Spinal cord (tissue), 10 donors: ENCODE measurements around the gene GGA1. TPM values are rescaled to one million over a fixed set of nuclear protein-coding genes. Genes with fewer than 3 reads are reported as not detected.
"Not testable (repeated sequence)": the region's sequence is repeated elsewhere in the genome, so short reads cannot be mapped to it uniquely, and the experiment has no call there.

ENCODE experiments used
- DNase-seq, 6 donors: peaks; one replicate each; pipeline versions ENCODE4 v3.0.0 to v3.0.0-alpha.2; 2013 to 2015; ENCODE audit warnings: low spot score in 6 of 6, low read depth in 4 of 6
- H3K27ac ChIP-seq: one replicate; pipeline ENCODE4 v1.5.1; 2013; ENCODE audit warnings: low read depth, low read length, control low read depth
- H3K27me3 ChIP-seq: one replicate; pipeline ENCODE4 v1.6.1; 2013; ENCODE audit warnings: low read length; ENCODE audit not compliant: control insufficient read depth, insufficient read depth
- H3K36me3 ChIP-seq: one replicate; pipeline ENCODE4 v1.6.1; 2013; ENCODE audit warnings: low read length; ENCODE audit not compliant: control insufficient read depth, insufficient read depth
- H3K4me1 ChIP-seq: one replicate; pipeline ENCODE4 v1.6.1; 2013; ENCODE audit warnings: low read length; ENCODE audit not compliant: control insufficient read depth, insufficient read depth
- H3K4me3 ChIP-seq: one replicate; pipeline ENCODE4 v1.5.1; 2013; ENCODE audit warnings: low read depth, low read length, control low read depth
- H3K9me3 ChIP-seq: one replicate; pipeline ENCODE4 v1.6.1; 2013; ENCODE audit warnings: low read length; ENCODE audit not compliant: control insufficient read depth, insufficient read depth
- WGBS: methylation state at CpG from one replicate; pipeline ENCODE4 v1.1.5; 2013; ENCODE audit warnings: missing lambda C conversion rate; ENCODE audit not compliant: insufficient coverage; 5-methylcytosine and 5-hydroxymethylcytosine counted together
- polyA plus RNA-seq, 2 donors: library from polyadenylated mRNA; unstranded; fragments of 120-200 nt; gene quantifications; one replicate each; pipeline ENCODE4 v1.2.1, GENCODE V29; 2013; ENCODE audit not compliant: insufficient read length in 2 of 2
- total RNA-seq, 2 donors: library from RNA; depleted of rRNA in 1 of 2; stranded (reverse); fragments of 120-200 nt in 1 of 2; fragments of >200 nt in 1 of 2; gene quantifications; one replicate each; pipeline versions ENCODE4 v1.2.3 to v1.2.4, GENCODE V29; 2013 to 2014
- donor health status: healthy.

Gene GGA1
- total and polyA plus RNA-seq, 4 donors, result 27.2 to 80.3 (median 53.3) TPM

DNA sequence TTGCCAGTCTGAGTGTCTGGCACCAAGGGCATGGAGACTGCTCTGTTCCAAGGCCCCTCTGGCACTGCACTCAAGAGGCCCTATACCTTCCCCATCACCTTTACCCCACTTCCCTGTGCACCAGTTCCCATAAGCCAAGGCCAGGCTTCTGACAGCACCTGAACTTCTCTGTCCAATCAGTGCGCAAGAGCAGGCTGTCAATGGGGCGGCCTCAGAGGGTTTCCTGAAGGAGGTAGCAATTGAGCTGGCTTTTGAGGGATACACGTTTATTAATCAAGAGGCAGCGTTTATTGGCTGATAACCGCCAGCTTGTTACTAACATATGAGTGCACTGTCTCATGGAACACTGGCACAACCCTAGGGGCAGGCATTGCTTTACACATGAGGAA, 32.9 kb downstream of the GGA1 start:
- Histone ChIP-seq H3K4me1 (peaks cover 33% of the 10 kb centered on the region), H3K36me3 (peaks cover 11% of the 10 kb centered on the region), H3K4me3 (no peak overlapping the region), H3K27ac (no peak overlapping the region), H3K27me3 (peaks cover 10% of the 10 kb centered on the region), H3K9me3 (no peaks in the 10 kb centered on the region)
- DNase-seq, result no peak
- WGBS, result 95% methylated on average over 5 of the region's 5 CpGs

DNA sequence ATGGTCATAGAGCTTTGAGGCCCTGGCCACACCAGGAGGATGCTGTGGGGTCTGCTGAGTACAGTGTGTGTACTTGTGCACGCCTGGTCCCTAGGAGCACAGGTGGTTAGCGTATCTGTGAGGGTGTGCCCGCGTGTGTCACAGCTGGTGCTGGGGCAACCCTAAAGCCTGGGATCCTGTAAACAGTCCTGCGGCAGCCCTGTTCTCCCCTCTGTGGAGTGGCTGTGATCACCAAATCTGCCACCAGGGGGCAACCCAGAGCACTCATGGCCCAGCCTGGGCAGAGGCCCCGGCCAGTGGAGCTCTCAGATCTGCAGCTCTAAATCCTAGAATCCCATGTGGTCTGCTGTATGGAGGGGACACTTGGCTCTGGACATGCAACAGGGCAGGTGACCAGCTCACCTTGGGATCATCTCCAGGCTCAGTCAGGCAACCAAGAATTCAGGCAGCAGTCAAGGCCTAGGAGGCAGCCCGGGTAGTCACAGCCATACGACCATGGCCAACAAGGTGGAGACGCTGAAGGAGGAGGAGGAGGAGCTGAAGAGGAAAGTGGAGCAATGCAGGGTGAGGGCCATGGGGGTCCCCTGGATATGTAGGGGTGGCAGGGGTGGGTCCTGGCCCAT, 34.7 kb downstream of the GGA1 start:
- DNase-seq, result peak in 4 of 6 donors; percentile 56 to 90 (median 75)
- peaks cover 10% of the 10 kb centered on the region for H3K27me3 ChIP-seq
- H3K4me1 ChIP-seq, result peaks cover 28% of the 10 kb centered on the region
- no peak overlapping the region for H3K4me3 ChIP-seq
- H3K27ac ChIP-seq, result no peak overlapping the region
- 43% methylated on average over 9 of the region's 9 CpGs for WGBS
- peaks cover 11% of the 10 kb centered on the region for H3K36me3 ChIP-seq
- H3K9me3 ChIP-seq, result no peaks in the 10 kb centered on the region

DNA sequence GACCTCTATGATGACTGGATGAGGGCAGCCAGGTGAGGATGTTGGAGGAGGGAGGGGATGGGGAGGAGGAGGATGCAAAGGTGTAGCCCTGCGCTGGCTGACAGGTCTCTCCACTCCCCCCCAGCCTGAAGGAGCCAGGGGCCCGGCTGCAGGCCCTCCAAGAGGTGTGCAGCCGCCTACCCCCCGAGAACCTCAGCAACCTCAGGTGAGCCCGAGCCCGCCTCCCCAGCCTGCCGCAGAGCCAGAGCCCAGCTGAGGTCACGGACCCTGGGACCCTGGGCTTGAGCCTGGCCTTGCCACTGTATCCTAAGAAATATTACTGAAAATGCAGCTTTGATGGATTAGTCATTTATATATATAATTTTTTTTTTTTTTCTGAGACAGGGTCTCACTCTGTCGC, 38.7 kb downstream of the GGA1 start:
- Histone ChIP-seq H3K36me3 (peaks cover 13% of the 10 kb centered on the region), H3K4me1 (peaks cover 7% of the 10 kb centered on the region), H3K4me3 (no peak overlapping the region), H3K27me3 (no peaks in the 10 kb centered on the region), H3K9me3 (no peaks in the 10 kb centered on the region), H3K27ac (no peak overlapping the region)
- DNase-seq, result no peak
- WGBS, result 94% methylated on average over 8 of the region's 9 CpGs

DNA sequence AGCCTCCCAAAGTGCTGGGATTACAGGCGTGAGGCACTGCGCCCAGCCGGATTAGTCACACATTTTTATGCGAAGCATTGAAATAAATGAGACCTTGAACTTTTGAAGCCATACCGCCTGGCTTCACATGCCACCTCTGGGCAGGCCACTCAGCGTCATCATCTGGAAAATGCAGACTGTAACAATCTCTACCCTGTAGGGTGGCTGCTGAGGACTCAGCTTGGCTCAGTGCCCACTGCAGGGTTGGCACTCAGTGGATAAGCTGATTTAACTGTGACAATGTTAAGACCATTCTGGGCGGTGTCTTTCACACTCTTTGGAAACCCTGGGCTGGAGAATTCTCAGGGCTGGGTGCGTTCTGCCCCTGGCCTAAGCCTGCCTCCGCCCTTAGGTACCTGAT, 39.3 kb downstream of the GGA1 start:
- Histone ChIP-seq H3K36me3 (peaks cover 11% of the 10 kb centered on the region), H3K9me3 (no peaks in the 10 kb centered on the region), H3K27ac (no peak overlapping the region), H3K4me3 (no peak overlapping the region), H3K27me3 (no peaks in the 10 kb centered on the region), H3K4me1 (peaks cover 7% of the 10 kb centered on the region)
- peak in 3 of 6 donors; percentile 20 to 56 (median 55) for DNase-seq
- 60% methylated on average over 9 of the region's 9 CpGs for WGBS

DNA sequence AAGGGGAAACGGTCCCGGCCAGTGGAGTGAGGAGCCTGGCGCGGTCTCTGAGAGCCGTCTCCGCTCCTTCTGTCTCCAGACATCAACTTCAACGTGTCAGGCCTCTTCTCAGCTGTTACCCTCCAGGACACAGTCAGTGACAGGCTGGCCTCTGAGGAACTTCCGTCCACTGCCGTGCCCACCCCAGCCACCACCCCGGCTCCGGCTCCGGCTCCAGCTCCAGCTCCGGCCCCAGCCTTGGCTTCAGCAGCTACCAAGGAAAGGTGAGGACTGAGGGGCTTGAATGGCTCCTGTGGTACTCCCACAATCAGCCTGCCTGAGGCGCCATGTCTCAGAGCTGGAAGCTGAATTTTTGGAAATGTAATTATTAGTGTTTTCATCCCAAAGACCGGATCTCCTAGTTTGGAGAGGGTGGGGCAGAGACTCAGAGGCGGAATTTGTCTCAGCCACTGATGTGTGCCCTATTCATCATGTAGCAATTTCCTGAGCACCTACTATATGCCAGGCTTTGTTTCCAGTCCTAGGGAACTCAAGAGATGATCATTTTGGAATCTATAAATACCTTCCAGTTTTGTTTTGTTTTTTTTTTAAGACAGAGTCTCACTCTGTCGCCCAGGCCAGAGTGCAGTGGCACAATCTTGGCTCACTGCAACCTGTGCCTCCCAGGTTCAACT, 42.0 kb downstream of the GGA1 start:
- 96% methylated on average over 16 of the region's 17 CpGs for WGBS
- no peak for DNase-seq
- Histone ChIP-seq H3K4me1 (peaks cover 7% of the 10 kb centered on the region), H3K27ac (no peak overlapping the region), H3K4me3 (no peak overlapping the region), H3K9me3 (no peaks in the 10 kb centered on the region), H3K27me3 (no peaks in the 10 kb centered on the region), H3K36me3 (peaks cover 11% of the 10 kb centered on the region)

DNA sequence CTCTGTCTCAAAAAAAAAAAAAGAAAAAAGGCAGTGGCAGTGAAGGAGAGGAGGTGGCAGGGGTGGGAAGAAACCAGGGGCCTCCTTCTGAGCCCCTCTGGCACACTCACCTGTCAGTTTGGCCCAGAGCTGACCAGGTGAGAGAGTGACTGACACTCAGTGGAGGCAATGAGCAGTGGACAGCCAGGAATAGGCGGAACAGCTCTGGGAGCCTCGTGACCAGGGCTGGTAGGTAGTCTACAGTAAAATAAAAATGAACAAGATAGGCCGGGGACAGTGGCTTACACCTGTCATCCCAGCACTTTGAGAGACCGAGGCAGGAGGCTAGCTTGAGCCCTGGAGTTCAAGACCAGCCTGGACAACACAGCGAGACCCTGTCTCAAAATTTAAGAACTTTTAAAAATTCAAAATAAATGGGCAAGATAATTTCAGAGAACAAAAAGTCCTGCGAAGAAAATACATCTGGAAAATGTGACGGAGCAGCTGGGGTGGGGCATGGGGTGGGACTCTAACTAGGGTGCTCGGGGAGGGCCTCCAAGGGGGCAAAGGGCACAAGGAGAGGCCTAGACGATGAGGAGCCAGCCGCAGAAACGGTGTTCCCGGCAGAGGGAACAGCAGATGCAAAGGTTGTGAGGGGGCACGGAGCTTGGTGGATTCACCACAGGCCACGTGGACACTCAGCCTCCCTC, 46.1 kb downstream of the GGA1 start:
- Histone ChIP-seq H3K9me3 (no peaks in the 10 kb centered on the region), H3K27ac (no peak overlapping the region), H3K4me1 (peaks cover 15% of the 10 kb centered on the region), H3K27me3 (no peaks in the 10 kb centered on the region), H3K36me3 (peaks cover 7% of the 10 kb centered on the region), H3K4me3 (no peak overlapping the region)
- 84% methylated on average over 10 of the region's 14 CpGs for WGBS
- DNase-seq, result no peak

DNA sequence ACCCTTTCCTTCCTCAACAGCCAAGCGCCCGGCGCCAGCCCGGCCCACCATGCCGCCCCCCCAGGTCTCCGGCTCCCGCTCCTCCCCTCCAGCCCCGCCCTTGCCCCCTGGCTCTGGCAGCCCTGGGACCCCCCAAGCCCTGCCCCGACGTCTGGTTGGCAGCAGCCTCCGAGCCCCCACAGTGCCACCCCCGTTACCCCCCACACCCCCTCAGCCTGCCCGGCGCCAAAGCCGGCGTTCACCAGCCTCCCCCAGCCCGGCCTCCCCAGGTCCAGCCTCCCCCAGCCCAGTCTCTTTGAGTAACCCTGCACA, 46.6 kb downstream of the GGA1 start:
- H3K9me3 ChIP-seq, result no peaks in the 10 kb centered on the region
- WGBS, result 100% methylated on average over 2 of the region's 17 CpGs
- no peak overlapping the region for H3K27ac ChIP-seq
- DNase-seq, result no peak
- H3K36me3 ChIP-seq, result peaks cover 5% of the 10 kb centered on the region
- H3K27me3 ChIP-seq, result no peaks in the 10 kb centered on the region
- H3K4me3 ChIP-seq, result no peak overlapping the region
- peaks cover 20% of the 10 kb centered on the region for H3K4me1 ChIP-seq

DNA sequence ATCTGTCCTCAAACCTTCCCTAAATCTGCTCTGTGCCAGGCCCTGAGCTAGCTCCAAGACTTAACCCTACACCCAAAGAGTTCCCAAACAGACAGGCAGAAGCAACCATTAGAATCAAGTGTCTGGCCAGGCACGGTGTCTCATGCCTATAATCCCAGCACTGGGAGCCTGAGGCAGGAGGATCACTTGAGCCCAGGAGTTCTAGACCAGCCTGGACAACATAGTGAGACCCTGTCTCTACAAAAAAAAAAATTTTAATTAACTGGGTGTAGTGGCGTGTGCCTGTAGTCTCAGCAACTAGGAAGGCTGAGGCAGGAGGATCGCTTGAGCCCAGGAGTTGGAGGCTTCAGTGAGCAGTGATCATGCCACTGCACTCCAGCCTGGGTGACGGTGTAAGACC, 47.9 kb downstream of the GGA1 start:
- not testable (repeated sequence) for H3K27me3 ChIP-seq, H3K27ac ChIP-seq, H3K36me3 ChIP-seq, H3K4me3 ChIP-seq, DNase-seq, H3K9me3 ChIP-seq
- 95% methylated on average over 3 of the region's 4 CpGs for WGBS
- H3K4me1 ChIP-seq, result peaks cover 34% of the 10 kb centered on the region

DNA sequence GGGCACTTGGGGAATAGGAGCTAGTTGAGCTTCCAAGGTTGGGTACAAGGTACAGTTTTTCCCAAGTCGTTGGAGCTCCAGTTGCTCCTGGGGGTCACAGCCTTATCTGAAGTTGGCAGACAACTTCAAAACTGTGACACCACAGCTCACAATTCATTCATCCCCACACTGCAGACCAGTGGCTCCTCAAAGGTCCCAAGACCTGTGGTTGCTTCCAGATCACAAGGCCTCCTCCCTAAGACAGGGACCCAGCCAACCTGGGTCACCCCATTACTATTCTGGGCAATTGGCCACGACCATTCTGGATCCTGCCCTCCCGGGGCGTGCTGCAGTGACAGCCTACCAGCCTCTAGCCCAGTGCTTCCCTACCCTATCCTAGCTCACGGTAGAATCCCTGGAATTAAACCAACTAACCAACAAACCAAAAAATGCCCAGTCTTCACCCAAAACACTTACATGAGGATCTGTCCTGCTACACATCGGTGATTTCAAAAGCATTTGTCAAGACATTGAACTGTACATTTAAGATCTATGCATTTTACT, 49.0 kb downstream of the GGA1 start:
- no peak for DNase-seq
- Histone ChIP-seq H3K4me1 (peaks cover 41% of the 10 kb centered on the region), H3K27ac (peak overlapping the region; percentile 96), H3K36me3 (no peaks in the 10 kb centered on the region), H3K4me3 (peak overlapping the region; percentile 69), H3K9me3 (no peaks in the 10 kb centered on the region), H3K27me3 (no peaks in the 10 kb centered on the region)
- 9% methylated on average over 5 of the region's 6 CpGs for WGBS
